Effector CD4-positive, alpha-beta T cell (primary cell): ENCODE data around the gene LBR.
"Not testable (repeated sequence)": the region's sequence is repeated elsewhere in the genome, so short reads cannot be mapped to it uniquely, and the experiment has no call there.

ENCODE experiments used
- DNase-seq: peaks from one replicate; pipeline ENCODE4 v3.0.0-alpha.2; 2020
- total RNA-seq: gene quantifications from one replicate; lab custom pipeline; 2026; lab: John Stamatoyannopoulos, UW

Gene LBR
- 114 reads per million, percentile 85 among the genes with 10 or more reads in this experiment for total RNA-seq

- no peak for DNase-seq
These were observed at the start of gene LBR for GRCh38 chr1:225427235-225428067. LBR (minus strand) TSS chr1:225428038; CDS start chr1:225424075, 3,963 bp downstream.

- DNase-seq: no peak
These were observed 49.6 kb upstream of the LBR start for GRCh38 chr1:225477296-225477911.

DNA sequence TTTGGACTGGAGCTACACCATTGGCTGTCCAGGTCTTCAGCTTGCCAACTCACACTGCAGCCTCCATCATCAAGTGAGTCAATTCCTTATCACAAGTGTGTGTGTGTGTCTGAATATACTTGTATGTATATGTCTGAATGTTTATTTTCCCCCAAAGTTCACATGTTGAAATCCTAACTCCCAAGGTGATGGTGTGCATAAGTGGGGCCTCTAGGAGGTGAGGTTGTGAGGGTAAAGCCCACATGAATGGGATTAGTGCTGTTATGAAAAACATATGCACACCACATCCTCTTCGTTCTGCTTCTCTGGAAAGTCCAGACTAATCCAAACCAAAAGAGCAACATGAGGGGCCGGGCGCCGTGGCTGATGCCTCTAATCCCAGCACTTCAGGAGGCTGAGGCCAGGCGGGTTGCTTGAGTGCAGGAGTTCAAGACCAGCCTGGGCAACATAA lies 48.7 kb upstream of the LBR start:
- no peak for DNase-seq

- DNase-seq: no peak
These were observed 48.3 kb upstream of the LBR start for GRCh38 chr1:225476100-225476511.

GRCh38 chr1:225474986-225475820 lies 47.4 kb upstream of the LBR start:
- DNase-seq: peak; percentile 61

DNA sequence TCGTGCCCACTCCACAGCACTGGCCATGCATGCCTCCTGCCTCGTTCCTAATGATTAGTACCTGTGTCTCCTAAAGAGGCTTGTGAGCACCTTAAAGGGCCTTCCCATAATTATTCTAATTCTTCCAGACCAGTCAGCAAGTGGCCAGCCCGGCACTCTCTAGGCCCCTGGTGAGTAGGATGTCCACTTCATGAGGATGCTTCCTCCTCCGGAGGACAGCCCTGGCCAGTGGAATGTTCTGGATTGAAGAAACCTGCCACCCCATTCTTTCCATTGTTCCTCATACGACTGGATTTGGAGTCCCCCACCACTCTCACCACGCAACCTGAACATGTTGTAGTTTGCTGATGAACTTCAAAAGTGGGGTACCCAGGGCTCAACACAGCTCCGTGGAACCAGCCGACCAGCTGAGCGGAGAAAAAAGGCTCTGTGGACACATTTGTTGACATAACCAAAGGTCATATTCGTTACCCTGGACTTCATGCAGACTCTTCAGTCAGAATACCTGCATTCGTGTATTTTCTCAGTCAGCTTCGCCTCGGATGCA lies 46.7 kb upstream of the LBR start:
- DNase-seq: no peak

- DNase-seq: not testable (repeated sequence)
These were observed 46.0 kb upstream of the LBR start for GRCh38 chr1:225473676-225474438.

DNA sequence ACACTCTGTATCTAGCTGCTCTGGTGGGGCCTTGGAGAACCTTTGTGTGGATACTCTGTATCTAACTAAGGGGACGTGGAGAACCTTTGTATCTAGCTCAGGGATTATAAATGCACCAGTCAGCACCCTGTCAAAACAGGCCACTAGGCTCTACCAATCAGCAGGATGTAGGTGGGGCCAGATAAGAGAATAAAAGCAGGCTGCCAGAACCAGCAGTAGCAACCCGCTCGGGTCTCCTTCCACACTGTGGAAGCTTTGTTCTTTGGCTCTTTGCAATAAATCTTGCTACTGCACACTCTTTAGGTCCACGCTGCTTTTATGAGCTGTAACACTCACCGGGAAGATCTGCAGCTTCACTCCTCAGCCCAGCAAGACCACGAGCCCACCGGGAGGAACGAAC lies 45.4 kb upstream of the LBR start:
- DNase-seq: not testable (repeated sequence)

GRCh38 chr1:225471453-225472301 lies 43.8 kb upstream of the LBR start:
- DNase-seq: no peak

GRCh38 chr1:225471109-225471452 lies 43.2 kb upstream of the LBR start:
- DNase-seq: no peak

DNA sequence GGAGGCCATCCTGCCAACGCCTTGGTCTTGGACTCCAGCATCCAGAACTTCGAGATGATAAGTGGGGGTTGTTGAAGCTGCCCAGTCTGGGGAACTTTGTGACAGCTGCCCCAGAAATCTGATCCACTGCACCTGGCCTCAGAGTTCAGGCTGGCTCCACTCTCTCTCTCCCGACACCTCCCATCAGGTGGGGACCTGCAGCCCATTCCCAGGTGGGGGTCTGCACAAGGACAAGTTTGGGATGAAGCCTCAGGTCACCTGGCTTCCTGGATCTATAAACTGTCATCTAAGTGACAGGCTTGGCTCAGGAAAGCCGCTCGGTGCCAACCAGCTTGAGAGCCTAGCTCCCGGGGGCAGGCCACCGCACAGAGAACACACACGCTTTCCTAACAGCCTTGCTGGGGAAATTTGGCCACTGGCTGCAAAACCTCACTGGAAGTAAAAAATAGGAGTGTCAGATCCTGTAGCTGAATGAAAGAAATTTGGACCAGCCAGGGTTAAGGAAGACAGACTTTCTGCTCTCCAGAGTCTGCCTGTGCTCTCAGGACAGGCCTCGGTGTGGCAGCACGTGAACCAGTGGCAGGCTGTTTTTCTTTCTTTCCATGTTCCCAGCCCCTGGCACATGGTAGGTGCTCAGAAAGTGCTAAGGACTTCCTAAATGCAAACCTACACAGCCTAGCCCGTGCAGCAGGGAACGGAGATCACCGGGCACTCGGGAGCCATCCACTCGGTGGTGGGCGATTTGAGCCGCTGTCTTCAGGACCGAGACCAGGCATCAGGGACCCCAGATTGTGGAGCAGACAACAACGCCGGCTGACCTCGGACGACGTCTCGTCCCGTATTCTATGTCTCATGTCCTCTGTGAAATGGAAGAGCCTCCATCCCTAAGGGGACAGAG lies 42.6 kb upstream of the LBR start:
- DNase-seq: no peak

DNA sequence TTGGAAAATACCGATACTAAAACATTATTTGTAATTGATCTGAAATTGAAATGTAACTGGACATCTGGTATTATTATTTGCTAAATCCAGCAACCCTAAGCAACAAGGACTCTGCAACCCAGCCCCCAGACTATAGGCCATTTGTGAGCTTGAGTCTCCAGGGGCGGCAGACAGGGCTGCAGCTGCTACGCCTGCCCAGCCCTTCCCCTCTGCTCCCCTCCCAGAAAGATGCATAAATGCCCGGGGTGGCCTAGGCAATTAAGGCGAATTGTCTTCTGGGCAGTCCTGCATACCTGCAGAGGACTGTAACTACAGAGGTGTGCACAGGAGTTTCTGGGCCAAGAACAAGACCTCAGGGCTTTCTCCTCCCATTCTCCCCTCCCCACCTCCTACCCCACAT lies 41.2 kb upstream of the LBR start:
- DNase-seq: no peak

- no peak for DNase-seq
These were observed 40.6 kb upstream of the LBR start for GRCh38 chr1:225468270-225469020.

DNA sequence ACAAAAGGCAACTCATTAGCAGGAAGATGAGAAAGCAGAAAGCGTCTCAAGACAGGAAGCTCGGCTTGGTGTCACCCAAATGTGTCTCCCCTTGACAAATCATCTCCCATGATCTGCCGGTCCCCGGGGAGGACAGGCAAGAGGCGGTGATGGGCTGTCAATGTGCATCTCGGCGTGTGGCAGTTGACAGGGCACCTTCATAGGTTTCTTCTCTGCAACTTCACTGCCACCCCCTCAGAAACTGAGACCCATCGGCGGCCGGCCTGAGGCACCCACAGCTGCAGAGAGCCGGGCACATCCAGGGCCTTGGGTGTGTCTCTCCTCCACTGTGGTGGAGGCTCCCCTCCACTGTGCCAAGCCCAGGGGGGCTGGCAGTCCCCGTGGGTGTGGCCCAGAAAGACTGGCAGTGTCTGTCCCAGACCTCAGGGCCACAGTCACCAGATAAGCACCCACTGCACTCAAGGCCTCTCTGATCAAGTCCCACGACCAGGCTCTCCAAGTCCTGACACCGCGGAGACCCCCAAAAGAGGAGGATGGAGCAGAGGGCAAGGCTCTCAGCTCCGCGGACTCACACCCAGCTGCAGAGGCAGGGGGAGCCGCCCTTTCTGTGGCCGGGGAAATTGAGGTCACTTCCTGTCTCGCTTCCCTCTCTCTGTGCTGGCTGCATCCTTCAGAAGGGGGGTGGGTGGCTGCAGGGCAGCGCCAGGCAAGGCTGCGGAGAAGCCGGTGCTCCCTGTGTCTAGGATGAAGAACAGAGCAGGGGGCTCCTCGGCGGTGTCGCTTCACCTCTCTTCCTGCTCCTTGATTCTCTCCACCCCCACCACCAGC lies 39.6 kb upstream of the LBR start:
- DNase-seq: peak; percentile 70

DNA sequence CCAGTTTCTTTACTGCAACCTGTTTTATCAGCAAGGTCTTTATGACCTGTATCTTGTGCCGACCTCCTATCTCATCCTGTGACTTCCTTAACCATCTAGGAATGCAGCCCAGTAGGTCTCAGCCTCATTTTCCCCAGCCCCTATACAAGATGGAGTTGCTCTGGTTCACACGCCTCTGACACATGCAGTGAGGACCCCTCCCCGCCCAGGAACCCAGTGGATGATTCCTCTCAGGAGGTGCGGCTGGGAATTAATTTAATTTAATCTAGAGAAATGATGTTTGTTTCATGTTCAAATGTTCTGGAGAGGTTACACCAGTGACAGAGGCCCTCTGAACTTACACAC lies 39.0 kb upstream of the LBR start:
- DNase-seq: no peak

GRCh38 chr1:225465793-225466517 lies 38.1 kb upstream of the LBR start:
- DNase-seq: no peak

GRCh38 chr1:225464851-225465792 lies 37.3 kb upstream of the LBR start:
- no peak for DNase-seq
